Measurements from ENCODE around the gene MYRF.

Gene MYRF

DNA sequence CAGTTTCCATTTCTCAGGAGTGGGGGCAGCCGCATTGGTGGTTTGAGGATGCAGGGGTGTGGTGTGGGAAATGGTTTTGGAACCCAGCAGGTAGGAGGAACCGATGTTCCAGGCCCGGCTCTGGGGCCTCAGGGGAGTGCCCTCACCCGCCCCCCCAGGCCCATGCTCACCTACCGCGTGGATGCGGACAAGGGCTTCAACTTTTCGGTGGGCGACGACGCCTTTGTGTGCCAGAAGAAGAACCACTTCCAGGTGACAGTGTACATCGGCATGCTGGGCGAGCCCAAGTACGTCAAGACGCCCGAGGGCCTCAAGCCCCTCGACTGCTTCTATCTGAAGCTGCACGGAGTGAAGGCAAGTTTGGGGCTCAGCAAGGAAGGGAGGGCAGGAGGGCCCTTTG, 21.4 kb downstream of the MYRF start:
- no peak overlapping the region for H3K4me3 ChIP-seq (ENCODE audit: low read depth, low read length)
- no peak for DNase-seq (ENCODE audit: low read depth, low spot score)
- TF ChIP-seq, protein P1, sequence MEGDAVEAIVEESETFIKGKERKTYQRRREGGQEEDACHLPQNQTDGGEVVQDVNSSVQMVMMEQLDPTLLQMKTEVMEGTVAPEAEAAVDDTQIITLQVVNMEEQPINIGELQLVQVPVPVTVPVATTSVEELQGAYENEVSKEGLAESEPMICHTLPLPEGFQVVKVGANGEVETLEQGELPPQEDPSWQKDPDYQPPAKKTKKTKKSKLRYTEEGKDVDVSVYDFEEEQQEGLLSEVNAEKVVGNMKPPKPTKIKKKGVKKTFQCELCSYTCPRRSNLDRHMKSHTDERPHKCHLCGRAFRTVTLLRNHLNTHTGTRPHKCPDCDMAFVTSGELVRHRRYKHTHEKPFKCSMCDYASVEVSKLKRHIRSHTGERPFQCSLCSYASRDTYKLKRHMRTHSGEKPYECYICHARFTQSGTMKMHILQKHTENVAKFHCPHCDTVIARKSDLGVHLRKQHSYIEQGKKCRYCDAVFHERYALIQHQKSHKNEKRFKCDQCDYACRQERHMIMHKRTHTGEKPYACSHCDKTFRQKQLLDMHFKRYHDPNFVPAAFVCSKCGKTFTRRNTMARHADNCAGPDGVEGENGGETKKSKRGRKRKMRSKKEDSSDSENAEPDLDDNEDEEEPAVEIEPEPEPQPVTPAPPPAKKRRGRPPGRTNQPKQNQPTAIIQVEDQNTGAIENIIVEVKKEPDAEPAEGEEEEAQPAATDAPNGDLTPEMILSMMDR (IDR thresholded peaks at IDR 0.05; ENCODE audit: low read depth, low read length): no peak
- in situ Hi-C loops (cut with HindIII; ENCODE audit: low sequenced_read_pairs): no loop called here

- in situ Hi-C loops (cut with HindIII; ENCODE audit: low sequenced_read_pairs): no loop called here
Measured at GRCh38 chr11:61774411-61774810, 22.0 kb downstream of the MYRF start.

GRCh38 chr11:61775106-61775505, 22.7 kb downstream of the MYRF start:
- TF ChIP-seq, protein P1 (IDR thresholded peaks at IDR 0.05; ENCODE audit: low read depth, low read length): no peak
- no peak for DNase-seq (ENCODE audit: low read depth, low spot score)
- in situ Hi-C loops (cut with HindIII; ENCODE audit: low sequenced_read_pairs): no loop called here
- no peak overlapping the region for H3K4me3 ChIP-seq (ENCODE audit: low read depth, low read length)

More at GRCh38 chr11:61774411-61774810, 22.0 kb downstream of the MYRF start:
- TF ChIP-seq, protein P1 (IDR thresholded peaks at IDR 0.05; ENCODE audit: low read depth, low read length): no peak
- no peak overlapping the region for H3K4me3 ChIP-seq (ENCODE audit: low read depth, low read length)
- DNase-seq (ENCODE audit: low read depth, low spot score): no peak

DNA sequence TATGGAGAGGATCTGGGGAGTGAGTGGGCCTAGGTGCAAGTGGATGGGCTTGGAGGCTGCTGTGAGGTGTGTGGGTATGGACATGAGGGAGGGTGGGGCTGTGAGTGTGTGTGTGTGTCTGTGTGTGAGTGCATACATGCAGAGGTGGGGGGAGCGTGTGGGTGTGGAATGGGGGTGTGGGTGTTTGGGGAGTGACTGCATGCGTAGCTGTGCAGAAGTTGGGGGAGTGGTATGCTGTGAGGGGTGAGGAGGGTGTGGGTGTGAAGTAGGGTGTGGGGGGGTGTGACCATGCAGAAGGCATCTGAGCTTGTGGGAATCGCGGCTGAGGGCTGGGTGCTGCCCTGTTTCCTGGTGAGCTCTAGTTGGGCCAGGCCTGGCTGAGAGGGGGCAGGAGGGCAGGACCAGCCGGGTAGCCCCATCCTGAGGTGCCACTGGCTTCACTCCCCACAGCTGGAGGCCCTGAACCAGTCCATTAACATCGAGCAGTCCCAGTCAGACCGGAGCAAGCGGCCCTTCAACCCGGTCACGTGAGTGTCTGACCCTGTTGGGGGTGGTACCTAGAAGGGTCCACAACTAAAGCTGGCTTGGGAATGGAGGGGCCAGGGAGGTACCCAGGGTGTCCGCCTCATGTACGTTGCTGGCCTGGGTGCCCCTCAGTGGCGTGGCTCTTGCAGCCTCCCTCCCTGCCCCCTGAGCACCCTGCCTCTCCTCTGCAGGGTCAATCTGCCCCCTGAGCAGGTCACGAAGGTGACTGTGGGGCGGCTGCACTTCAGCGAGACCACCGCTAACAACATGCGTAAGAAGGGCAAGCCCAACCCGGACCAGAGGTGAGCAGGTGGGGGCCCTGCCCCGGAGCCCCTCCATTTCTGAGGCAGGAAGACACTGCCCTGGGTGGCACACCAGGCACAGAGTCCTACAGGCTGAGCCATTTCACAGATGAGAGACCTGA, 23.4 kb downstream of the MYRF start:
- TF ChIP-seq, protein P1 (IDR thresholded peaks at IDR 0.05; ENCODE audit: low read depth, low read length): no peak
- no peak overlapping the region for H3K4me3 ChIP-seq (ENCODE audit: low read depth, low read length)
- in situ Hi-C loops (cut with HindIII; ENCODE audit: low sequenced_read_pairs): no loop called here

DNA sequence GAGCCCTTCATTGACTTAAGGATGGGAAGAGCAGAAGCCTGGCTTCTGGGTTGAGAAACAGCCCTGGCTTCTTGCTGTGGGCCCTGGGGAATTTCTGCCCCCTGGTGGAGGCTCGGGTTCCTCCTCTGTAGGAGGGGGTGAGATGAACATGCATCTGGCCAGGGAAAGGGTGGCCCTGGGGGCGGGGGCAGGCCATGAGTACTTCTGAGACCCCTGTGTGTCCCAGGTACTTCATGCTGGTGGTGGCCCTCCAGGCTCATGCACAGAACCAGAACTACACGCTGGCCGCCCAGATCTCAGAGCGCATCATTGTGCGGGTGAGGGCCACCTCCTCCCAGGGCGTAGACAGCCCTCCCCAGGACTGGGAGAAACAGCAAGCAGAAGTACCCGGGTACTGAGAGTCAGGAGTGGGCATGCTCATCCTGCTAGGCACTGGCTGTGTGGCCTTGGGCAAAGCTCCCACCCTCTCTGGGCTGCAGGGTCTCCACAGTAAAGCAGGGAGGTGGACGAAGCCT, 24.2 kb downstream of the MYRF start:
- TF ChIP-seq, protein P1 (IDR thresholded peaks at IDR 0.05; ENCODE audit: low read depth, low read length): peak; percentile 90
- in situ Hi-C loops (cut with HindIII; ENCODE audit: low sequenced_read_pairs): no loop called here
- no peak overlapping the region for H3K4me3 ChIP-seq (ENCODE audit: low read depth, low read length)
- DNase-seq (ENCODE audit: low read depth, low spot score): peak; percentile 69

More for the DNA sequence above, 23.4 kb downstream of the MYRF start:
- DNase-seq (ENCODE audit: low read depth, low spot score): no peak

DNA sequence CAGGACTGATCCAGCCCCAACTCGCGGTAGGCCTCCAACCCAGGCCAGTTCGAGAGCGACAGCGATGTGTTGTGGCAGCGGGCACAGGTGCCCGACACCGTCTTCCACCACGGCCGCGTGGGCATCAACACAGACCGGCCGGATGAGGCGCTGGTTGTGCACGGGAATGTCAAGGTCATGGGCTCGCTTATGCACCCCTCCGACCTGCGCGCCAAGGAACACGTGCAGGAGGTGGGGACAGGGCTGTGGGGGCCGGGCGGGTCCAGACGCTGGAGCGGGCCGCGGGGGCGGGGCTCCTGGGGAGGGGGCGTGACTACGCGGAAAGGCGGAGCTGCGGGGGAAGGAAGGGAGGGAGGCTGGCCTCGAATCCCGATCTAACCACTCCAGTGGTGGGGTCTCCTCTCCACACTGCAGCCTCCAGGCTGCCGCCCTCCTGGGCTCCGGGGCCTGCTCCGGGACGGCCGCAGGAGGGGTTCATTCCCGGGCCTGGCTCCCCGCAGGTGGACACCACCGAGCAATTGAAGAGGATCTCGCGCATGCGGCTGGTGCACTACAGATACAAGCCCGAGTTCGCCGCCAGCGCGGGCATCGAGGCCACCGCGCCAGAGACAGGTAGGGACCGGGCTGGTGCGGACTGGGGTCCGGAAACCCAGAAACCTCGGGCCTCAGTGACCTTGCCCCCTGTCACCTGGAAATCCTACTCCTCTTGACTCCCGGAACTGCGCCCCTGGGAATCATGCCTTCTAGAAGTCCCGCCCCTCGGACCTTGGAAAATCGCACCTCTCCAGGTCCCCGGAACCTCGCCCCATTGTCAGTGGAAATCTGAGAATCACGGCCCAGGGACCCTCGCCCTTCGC, 25.0 kb downstream of the MYRF start:
- DNase-seq (ENCODE audit: low read depth, low spot score): no peak

More for the DNA sequence above, 25.0 kb downstream of the MYRF start:
- TF ChIP-seq, protein P1 (IDR thresholded peaks at IDR 0.05; ENCODE audit: low read depth, low read length): no peak
- peak overlapping the region; percentile 7 for H3K4me3 ChIP-seq (ENCODE audit: low read depth, low read length)
- in situ Hi-C loops (cut with HindIII; ENCODE audit: low sequenced_read_pairs): no loop called here

All from astrocyte of the spinal cord (primary cell).